Keratinocyte (primary cell): ENCODE data around the gene ZFP36. TPM values are rescaled to one million over a fixed set of nuclear protein-coding genes. Genes with fewer than 3 reads are reported as not detected.

Experiments used
- DNase-seq: peaks from one replicate; pipeline ENCODE4 v3.0.0-alpha.2; 2011; ENCODE audit warnings: low read depth, missing footprints, low spot score
- FAIRE-seq: peaks from 2 replicates; lab custom pipeline; 2011; peaks lifted over from hg19 to GRCh38; lab: Jason Lieb, UNC
- H2AFZ ChIP-seq: 2 replicates; pipeline ENCODE4 v1.6.0; 2012; ENCODE audit warnings: low read length, control low read depth, inconsistent platforms; ENCODE audit not compliant: control insufficient read depth
- H3K27ac ChIP-seq: 2 replicates; pipeline ENCODE4 v1.5.1; 2011; ENCODE audit warnings: low read length; ENCODE audit not compliant: control insufficient read depth, insufficient read depth
- H3K27me3 ChIP-seq: 3 replicates; pipeline ENCODE4 v1.6.0; 2011; ENCODE audit warnings: low read length; ENCODE audit not compliant: control insufficient read depth, insufficient read depth; ENCODE audit errors: extremely low read depth
- H3K36me3 ChIP-seq, 2 experiments: 2 replicates in 1 of 2; 3 replicates in 1 of 2; pipeline ENCODE4 v1.5.1; 2011; ENCODE audit warnings: low read length in 2 of 2, mild to moderate bottlenecking in 1 of 2; ENCODE audit not compliant: control insufficient read depth in 2 of 2, insufficient read depth in 2 of 2; ENCODE audit errors: extremely low read depth in 1 of 2
- H3K4me1 ChIP-seq: 3 replicates; pipeline ENCODE4 v1.5.1; 2011; ENCODE audit warnings: low read length; ENCODE audit not compliant: control insufficient read depth, insufficient read depth; ENCODE audit errors: extremely low read depth
- H3K4me2 ChIP-seq: 3 replicates; pipeline ENCODE4 v1.6.0; 2011; ENCODE audit warnings: low read depth, low read length; ENCODE audit not compliant: control insufficient read depth, insufficient read depth; ENCODE audit errors: extremely low read depth
- H3K4me3 ChIP-seq, 3 experiments: fragments of 200-600 bp in 1 of 3; sonication (generic) in 1 of 3; 2 replicates in 2 of 3; 3 replicates in 1 of 3; pipeline ENCODE4 v1.5.1; 2011 to 2016; ENCODE audit warnings: low read length in 3 of 3, mild to moderate bottlenecking in 3 of 3, control low read depth in 2 of 3, inconsistent platforms in 1 of 3, low read depth in 1 of 3, mixed read lengths in 1 of 3, mixed run types in 1 of 3, moderate library complexity in 1 of 3; ENCODE audit not compliant: control insufficient read depth in 2 of 3, insufficient read depth in 2 of 3; ENCODE audit errors: extremely low read depth in 1 of 3
- H3K79me2 ChIP-seq: 2 replicates; pipeline ENCODE4 v1.6.0; 2012; ENCODE audit warnings: low read length; ENCODE audit not compliant: control insufficient read depth, insufficient read depth
- H3K9ac ChIP-seq: 3 replicates; pipeline ENCODE4 v1.6.0; 2011; ENCODE audit warnings: low read length; ENCODE audit not compliant: control insufficient read depth, insufficient read depth; ENCODE audit errors: extremely low read depth
- H3K9me1 ChIP-seq: 3 replicates; pipeline ENCODE4 v1.6.0; 2011; ENCODE audit warnings: low read length; ENCODE audit not compliant: control insufficient read depth, insufficient read depth; ENCODE audit errors: extremely low read depth
- H3K9me3 ChIP-seq: 2 replicates; pipeline ENCODE4 v1.5.1; 2012; ENCODE audit warnings: low read depth, low read length; ENCODE audit not compliant: control insufficient read depth
- H4K20me1 ChIP-seq: 3 replicates; pipeline ENCODE4 v1.6.0; 2011; ENCODE audit warnings: low read length; ENCODE audit not compliant: control insufficient read depth, insufficient read depth; ENCODE audit errors: extremely low read depth
- CTCF ChIP-seq, 3 experiments: IDR thresholded peaks in 1 of 3; conservative IDR thresholded peaks in 1 of 3; optimal IDR thresholded peaks in 1 of 3; 2 replicates in 2 of 3; 3 replicates in 1 of 3; pipeline versions ENCODE3 to v1.5.1; 2011; ENCODE audit warnings: low read length in 3 of 3, mild to moderate bottlenecking in 3 of 3, moderate library complexity in 2 of 3, control low read depth in 1 of 3, inconsistent platforms in 1 of 3; ENCODE audit not compliant: insufficient read depth in 2 of 3; ENCODE audit errors: extremely low read depth in 1 of 3
- EZH2 ChIP-seq: IDR thresholded peaks from one replicate; pipeline ENCODE4 v1.6.1; 2012; ENCODE audit warnings: inconsistent platforms, mild to moderate bottlenecking, low read length, moderate library complexity
- dilution Hi-C: fragments of 300-500 bp; cut with MboI; formaldehyde crosslinking; loops from one replicate; pipeline ENCODE4 v1.7.0; 2020; ENCODE audit warnings: low sequenced_read_pairs; ENCODE audit not compliant: extremely low pct_ligation_motif_present
- polyA plus RNA-seq, 5 experiments: library from polyadenylated mRNA; depleted of rRNA in 3 of 5; stranded (reverse) in 3 of 5; stranded (forward) in 1 of 5; unstranded in 1 of 5; fragments of >200 nt; gene quantifications; 1 replicate in 1 of 5; 2 replicates in 3 of 5; 3 replicates in 1 of 5; pipeline versions ENCODE4 v1.2.1 to v1.2.3, GENCODE V29; 2011 to 2012; ENCODE audit warnings: missing spikeins in 2 of 5, low read depth in 1 of 5, low replicate concordance in 1 of 5

Gene ZFP36
- polyA plus RNA-seq, 1 donor (not counting 4 experiments of a cell fraction or from before 2014, with no cell fraction given): 12.8 TPM

GRCh38 chr19:39389631-39390414 lies 16.8 kb upstream of the ZFP36 start:
- peaks cover 15% of the 10 kb centered on the region for H3K4me1 ChIP-seq
- peaks cover 43 to 46% of the 10 kb centered on the region in 2 experiments for H3K36me3 ChIP-seq
- peaks cover 20% of the 10 kb centered on the region for H3K79me2 ChIP-seq
- FAIRE-seq (no peak), DNase-seq (no peak)
- no peak overlapping the region for H2AFZ ChIP-seq
- H3K4me3 ChIP-seq: peak overlapping the region; percentile 60 to 78 (median 76)
- H4K20me1 ChIP-seq: no peaks in the 10 kb centered on the region
- peak overlapping the region; percentile 95 for H3K9ac ChIP-seq
- H3K9me1 ChIP-seq: peaks cover 3% of the 10 kb centered on the region
- dilution Hi-C loops: no loop called here
- H3K27ac ChIP-seq: peak overlapping the region; percentile 92
- H3K4me2 ChIP-seq: peak overlapping the region; percentile 79
- no peaks in the 10 kb centered on the region for H3K27me3 ChIP-seq
- TF ChIP-seq EZH2: no peak
- TF ChIP-seq CTCF (optimal IDR thresholded peaks at IDR 0.05 in 1 of 3, IDR thresholded peaks at IDR 0.05 in 1 of 3, conservative IDR thresholded peaks at IDR 0.05 in 1 of 3; ENCODE audit: extremely low read depth in 1 of 3, insufficient read depth in 2 of 3, low read length in 3 of 3): no peak
- no peaks in the 10 kb centered on the region for H3K9me3 ChIP-seq

GRCh38 chr19:39390451-39390750 lies 16.2 kb upstream of the ZFP36 start:
- Histone ChIP-seq H3K4me3 (peak overlapping the region; percentile 60 to 78 (median 76)), H3K79me2 (peaks cover 20% of the 10 kb centered on the region), H3K9ac (peak overlapping the region; percentile 95), H3K9me3 (no peaks in the 10 kb centered on the region), H3K4me2 (peak overlapping the region; percentile 79), H3K9me1 (peaks cover 3% of the 10 kb centered on the region), H2AFZ (peak overlapping the region; percentile 62), H3K27me3 (no peaks in the 10 kb centered on the region), H3K27ac (peak overlapping the region; percentile 92), H4K20me1 (no peaks in the 10 kb centered on the region), H3K4me1 (peaks cover 15% of the 10 kb centered on the region), H3K36me3 (peaks cover 39 to 49% of the 10 kb centered on the region in 2 experiments)
- TF ChIP-seq CTCF (optimal IDR thresholded peaks at IDR 0.05 in 1 of 3, IDR thresholded peaks at IDR 0.05 in 1 of 3, conservative IDR thresholded peaks at IDR 0.05 in 1 of 3; ENCODE audit: extremely low read depth in 1 of 3, insufficient read depth in 2 of 3, low read length in 3 of 3) (no peak), EZH2 (no peak)
- DNase-seq (no peak), FAIRE-seq (no peak)
- dilution Hi-C loops: no loop called here
